Activated naive CD8-positive, alpha-beta T cell treated with anti-CD3 and anti-CD28 coated beads for 36 hours (primary cell): Measurements from ENCODE around the gene PTPRD. TPM values are rescaled to one million over a fixed set of nuclear protein-coding genes. Genes with fewer than 3 reads are reported as not detected.

Source experiments
- DNase-seq: peaks from one replicate; pipeline ENCODE4 v3.0.0; 2021
- H3K27ac Mint-ChIP-seq: one replicate; pipeline ENCODE4 v1.8.0; 2022; ENCODE audit warnings: mild to moderate bottlenecking, moderate library complexity, mixed read lengths
- H3K27me3 Mint-ChIP-seq: one replicate; pipeline ENCODE4 v1.8.0; 2022; ENCODE audit warnings: mild to moderate bottlenecking, mixed read lengths
- H3K36me3 Mint-ChIP-seq: one replicate; pipeline ENCODE4 v1.8.0; 2021; ENCODE audit warnings: mild to moderate bottlenecking, mixed read lengths
- H3K4me1 Mint-ChIP-seq: one replicate; pipeline ENCODE4 v1.8.0; 2021; ENCODE audit warnings: mixed read lengths
- H3K4me3 Mint-ChIP-seq: one replicate; pipeline ENCODE4 v1.8.0; 2022; ENCODE audit warnings: mild to moderate bottlenecking, moderate library complexity, mixed read lengths
- H3K9me3 Mint-ChIP-seq: one replicate; pipeline ENCODE4 v1.8.0; 2022; ENCODE audit warnings: mixed read lengths
- total RNA-seq, 2 experiments: library from RNA; stranded (reverse); gene quantifications; one replicate each; pipeline ENCODE4 v1.2.3, GENCODE V29; 2021

PTPRD gene
- total RNA-seq, 2 experiments from 2014 or later = 0.16 to 0.18 TPM

DNA sequence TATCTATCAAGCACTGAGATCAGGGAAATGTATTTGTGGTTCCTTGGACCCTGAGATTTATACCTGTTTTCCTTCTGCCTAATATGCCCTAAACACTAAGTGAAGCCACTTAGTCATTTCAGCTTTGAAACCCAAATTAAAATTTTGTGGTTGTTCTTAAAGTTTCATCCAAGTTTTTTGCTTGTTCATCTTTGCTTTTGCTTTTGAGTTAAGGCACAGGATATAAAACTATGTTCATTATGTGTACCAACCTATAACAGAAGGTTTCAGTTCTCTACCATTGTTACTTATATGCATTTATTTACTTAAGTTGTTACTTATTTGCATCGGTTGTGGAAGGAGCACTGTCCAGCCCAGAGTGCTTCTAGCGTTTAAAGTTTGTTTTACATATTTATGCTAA, 382.3 kb downstream of the PTPRD start:
- H3K4me1 Mint-ChIP-seq = no peaks in the 10 kb centered on the region
- peaks cover 2% of the 10 kb centered on the region for H3K36me3 Mint-ChIP-seq
- H3K4me3 Mint-ChIP-seq = no peak overlapping the region
- no peak for DNase-seq
- H3K27ac Mint-ChIP-seq = no peak overlapping the region
- H3K9me3 Mint-ChIP-seq = peaks cover 2% of the 10 kb centered on the region
- H3K27me3 Mint-ChIP-seq = no peaks in the 10 kb centered on the region

DNA sequence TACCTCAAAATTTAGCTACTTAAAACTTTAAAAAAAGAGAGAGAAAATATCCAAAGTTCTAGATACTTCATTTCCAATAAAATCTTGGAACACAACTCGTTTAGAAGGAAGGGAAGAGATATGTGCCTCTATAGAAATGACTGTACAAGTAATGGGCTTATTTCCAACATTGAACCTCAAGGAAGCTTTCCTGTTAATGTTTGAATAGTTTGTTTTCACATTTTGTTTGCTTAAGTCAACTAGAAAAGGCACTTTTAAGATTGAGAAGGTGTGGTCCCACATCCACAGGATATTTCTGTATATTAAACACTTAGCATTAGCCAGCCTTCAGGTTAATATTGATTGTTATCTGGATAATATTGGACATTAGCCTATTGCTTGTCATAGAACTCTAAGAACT, 384.7 kb downstream of the PTPRD start:
- Mint-ChIP-seq H3K27me3 (no peaks in the 10 kb centered on the region), H3K4me3 (no peak overlapping the region), H3K27ac (no peak overlapping the region), H3K9me3 (peaks cover 2% of the 10 kb centered on the region), H3K4me1 (no peaks in the 10 kb centered on the region), H3K36me3 (peaks cover 2% of the 10 kb centered on the region)
- DNase-seq = no peak

DNA sequence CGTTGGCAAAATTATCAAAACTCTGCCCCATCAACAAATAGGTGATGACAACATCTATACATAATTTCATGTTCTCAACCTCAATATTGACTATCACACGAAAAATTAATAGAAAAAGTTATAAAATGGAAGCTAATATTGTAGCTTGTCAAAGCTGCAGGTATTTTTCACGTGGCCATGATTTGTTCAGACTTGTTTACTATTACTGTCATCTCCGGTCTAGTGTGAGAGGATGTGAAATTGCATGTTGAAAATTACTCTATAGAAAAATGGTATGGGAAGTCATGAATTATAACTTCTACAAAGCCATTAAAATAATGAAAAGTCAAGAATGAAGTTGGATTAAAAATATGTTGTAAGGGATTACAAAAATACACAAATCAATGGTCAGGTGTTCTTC, 385.8 kb downstream of the PTPRD start:
- DNase-seq = no peak
- H3K4me3 Mint-ChIP-seq = no peak overlapping the region
- H3K27me3 Mint-ChIP-seq = no peaks in the 10 kb centered on the region
- no peaks in the 10 kb centered on the region for H3K4me1 Mint-ChIP-seq
- peaks cover 2% of the 10 kb centered on the region for H3K9me3 Mint-ChIP-seq
- H3K27ac Mint-ChIP-seq = no peak overlapping the region
- H3K36me3 Mint-ChIP-seq = peaks cover 2% of the 10 kb centered on the region

DNA sequence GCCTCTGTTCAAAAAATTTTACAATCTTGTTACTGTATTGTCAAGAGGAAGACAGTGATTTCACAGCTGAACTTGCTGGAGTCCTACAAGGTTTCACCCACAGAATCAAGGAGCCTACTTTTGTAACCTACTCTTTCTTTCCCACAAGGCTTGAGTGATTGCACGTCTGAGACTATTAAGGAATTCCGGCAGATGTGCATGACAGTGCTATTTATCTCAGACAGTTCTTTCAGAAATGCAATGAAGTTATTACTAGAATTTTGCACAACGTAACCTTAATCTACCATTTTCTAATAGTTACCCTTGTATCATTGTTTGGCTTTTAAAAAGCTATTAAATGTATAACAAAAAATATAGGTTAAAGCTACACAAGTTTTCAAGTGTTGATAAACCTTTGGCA, 400.1 kb downstream of the PTPRD start:
- H3K9me3 Mint-ChIP-seq = peaks cover 2% of the 10 kb centered on the region
- no peaks in the 10 kb centered on the region for H3K27me3 Mint-ChIP-seq
- H3K4me1 Mint-ChIP-seq = no peaks in the 10 kb centered on the region
- no peak overlapping the region for H3K4me3 Mint-ChIP-seq
- no peak for DNase-seq
- no peak overlapping the region for H3K27ac Mint-ChIP-seq
- H3K36me3 Mint-ChIP-seq = no peaks in the 10 kb centered on the region

DNA sequence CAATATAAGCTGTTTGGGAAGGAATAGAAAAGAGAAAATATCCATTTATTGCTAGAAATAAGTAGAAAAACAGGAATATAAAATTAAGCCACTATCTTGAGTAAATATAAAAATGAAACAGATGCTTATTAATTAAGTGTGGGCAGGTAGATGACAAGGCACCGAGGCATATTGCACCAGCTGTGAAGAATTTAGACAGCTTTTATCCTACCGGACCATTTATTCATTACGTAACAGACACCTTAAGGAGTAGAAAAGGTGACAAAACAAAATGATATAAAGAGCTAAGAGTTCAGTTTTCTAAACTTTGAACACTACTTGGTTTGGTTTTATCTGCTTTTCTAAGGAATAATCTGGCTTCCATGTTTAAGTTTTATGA, 404.1 kb downstream of the PTPRD start:
- no peak for DNase-seq
- Mint-ChIP-seq H3K4me1 (no peaks in the 10 kb centered on the region), H3K9me3 (peaks cover 2% of the 10 kb centered on the region), H3K36me3 (no peaks in the 10 kb centered on the region), H3K27ac (no peak overlapping the region), H3K4me3 (no peak overlapping the region), H3K27me3 (no peaks in the 10 kb centered on the region)

DNA sequence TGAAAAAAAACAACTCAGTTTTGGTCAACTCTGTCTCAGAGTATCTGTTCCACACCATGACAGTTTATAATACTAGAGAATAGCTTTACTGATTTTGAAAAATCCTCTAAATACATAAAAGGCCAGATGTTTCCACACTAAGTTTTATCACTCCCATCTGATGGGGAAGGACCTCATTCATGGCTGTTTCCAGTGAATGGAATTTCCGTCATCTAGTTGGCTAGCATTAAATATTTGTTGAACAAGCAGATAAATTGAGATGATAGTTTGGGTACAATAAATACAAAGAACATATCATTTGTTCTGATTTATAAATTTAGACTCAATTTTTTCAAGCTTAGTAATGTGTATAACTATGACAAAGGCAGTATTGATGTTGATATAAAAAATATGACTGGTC, 408.5 kb downstream of the PTPRD start:
- Mint-ChIP-seq H3K4me1 (no peaks in the 10 kb centered on the region), H3K27me3 (no peaks in the 10 kb centered on the region), H3K9me3 (no peaks in the 10 kb centered on the region), H3K4me3 (no peak overlapping the region), H3K36me3 (no peaks in the 10 kb centered on the region), H3K27ac (no peak overlapping the region)
- no peak for DNase-seq

DNA sequence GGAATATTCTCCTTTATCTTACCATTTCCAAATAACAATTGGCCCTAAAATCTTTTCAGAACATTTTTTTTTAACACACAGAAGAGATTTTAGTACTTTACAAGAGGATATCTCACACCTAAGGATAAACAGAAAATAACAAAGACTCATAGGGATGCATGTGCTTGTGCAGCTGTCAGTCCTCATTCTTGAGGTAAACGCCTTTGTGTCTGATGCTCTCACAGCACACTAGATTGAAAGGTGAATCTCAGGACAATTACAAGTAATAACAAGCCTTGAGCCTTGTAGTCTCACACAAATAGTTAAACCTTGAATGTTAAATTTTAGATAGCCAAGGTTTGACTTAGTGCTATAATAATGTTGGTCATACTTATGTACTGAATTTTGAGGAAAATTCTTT, 439.2 kb downstream of the PTPRD start:
- Mint-ChIP-seq H3K27ac (no peak overlapping the region), H3K27me3 (no peaks in the 10 kb centered on the region), H3K36me3 (no peaks in the 10 kb centered on the region), H3K4me3 (no peak overlapping the region), H3K4me1 (no peaks in the 10 kb centered on the region), H3K9me3 (no peaks in the 10 kb centered on the region)
- no peak for DNase-seq

DNA sequence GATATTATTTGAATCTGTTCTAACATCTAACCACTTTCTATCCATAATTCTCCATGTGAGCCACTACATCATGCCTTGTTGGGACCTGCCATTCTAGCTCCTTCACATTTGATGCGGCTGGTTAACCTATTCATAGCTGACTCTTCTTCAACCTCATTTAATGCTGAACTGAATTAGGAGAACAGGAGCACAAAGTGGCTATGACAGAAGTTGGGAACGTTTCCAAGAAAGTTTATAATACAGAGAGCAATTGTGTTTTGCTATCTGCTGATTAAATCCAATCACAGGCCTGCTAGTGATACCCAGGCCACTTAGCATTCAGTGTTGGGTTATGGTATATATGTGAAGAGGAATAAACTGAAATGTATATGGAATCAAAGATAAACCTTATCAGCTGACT, 440.3 kb downstream of the PTPRD start:
- no peak overlapping the region for H3K4me3 Mint-ChIP-seq
- no peaks in the 10 kb centered on the region for H3K4me1 Mint-ChIP-seq
- no peaks in the 10 kb centered on the region for H3K27me3 Mint-ChIP-seq
- DNase-seq = no peak
- H3K36me3 Mint-ChIP-seq = no peaks in the 10 kb centered on the region
- no peak overlapping the region for H3K27ac Mint-ChIP-seq
- no peaks in the 10 kb centered on the region for H3K9me3 Mint-ChIP-seq

DNA sequence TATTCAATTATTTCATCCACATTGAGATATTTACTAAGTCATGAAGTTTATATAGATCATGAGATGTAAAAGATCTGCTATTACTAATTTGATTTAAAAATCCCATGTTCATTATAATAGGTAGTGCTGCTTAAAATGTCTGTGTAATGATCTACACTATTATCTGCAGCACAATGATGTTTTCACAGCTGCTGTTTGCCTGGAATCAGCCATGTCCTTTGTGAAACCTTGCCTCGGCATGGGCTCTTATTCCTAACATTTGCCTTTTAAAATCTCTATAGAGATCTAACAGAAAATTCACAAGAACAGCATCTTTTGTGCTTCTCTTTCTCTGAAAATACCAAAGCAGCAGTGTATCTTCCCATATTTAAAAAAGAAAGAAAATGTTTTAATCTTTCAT, 444.6 kb downstream of the PTPRD start:
- no peaks in the 10 kb centered on the region for H3K9me3 Mint-ChIP-seq
- H3K27ac Mint-ChIP-seq = no peak overlapping the region
- no peaks in the 10 kb centered on the region for H3K4me1 Mint-ChIP-seq

DNA sequence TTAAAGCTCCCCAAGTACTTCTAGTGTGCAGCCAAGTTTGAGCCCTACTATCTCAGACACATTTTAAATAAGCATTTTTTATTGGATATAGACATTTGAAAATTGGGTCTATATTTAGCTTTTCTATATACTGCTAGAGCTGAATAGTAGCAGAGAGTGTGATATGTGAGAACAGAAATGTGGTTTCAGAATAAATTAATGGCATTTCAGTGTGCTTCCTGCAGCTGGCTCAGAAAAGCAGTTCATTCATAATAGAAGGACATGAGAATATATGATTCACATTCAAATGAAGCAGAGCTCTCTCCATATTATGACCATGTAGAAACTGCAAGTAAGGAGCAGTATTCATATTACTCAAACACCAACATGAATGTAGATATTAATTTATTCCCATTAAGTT, 464.0 kb downstream of the PTPRD start:
- H3K27ac Mint-ChIP-seq = no peak overlapping the region

More for the DNA sequence above, 444.6 kb downstream of the PTPRD start:
- no peak overlapping the region for H3K4me3 Mint-ChIP-seq
- DNase-seq = no peak
- H3K27me3 Mint-ChIP-seq = no peaks in the 10 kb centered on the region
- H3K36me3 Mint-ChIP-seq = no peaks in the 10 kb centered on the region

DNA sequence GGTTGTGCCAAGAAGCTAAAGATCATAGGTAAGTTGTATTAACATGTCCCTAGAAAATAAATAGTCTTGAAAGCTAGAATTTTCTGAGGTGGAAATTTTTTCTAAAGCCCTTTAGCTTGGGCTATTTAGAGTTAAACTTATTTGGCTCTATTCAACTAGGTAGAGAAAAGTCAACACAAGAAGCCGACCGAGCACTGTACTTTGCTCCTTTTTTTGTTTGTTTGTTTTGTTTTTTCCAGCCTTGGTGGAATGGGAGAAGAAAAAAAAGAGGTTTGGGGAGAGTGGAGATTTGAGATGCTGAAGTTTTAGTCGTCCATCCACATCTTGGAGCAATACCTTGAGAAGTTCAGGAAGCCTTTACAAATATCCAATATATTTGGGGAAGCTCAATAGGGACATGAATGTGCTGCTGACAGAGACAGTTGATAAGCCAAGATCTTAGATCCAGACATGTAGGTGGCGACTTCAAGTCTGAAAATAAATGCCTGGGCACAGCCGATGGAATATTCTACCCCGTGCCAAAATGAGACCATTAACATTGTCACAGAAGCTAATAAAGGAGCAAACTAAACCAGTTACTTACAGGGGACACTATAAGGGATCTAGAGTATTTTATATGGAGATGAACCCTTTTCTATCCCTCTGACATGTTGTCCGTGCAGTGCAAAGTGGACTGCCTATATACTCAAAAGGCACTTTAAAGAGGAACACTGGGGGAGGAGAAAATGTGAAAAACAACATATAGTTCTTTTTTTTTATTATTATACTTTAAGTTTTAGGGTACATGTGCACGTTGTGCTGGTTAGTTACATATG, 466.1 kb downstream of the PTPRD start:
- Mint-ChIP-seq H3K4me1 (no peaks in the 10 kb centered on the region), H3K36me3 (no peaks in the 10 kb centered on the region), H3K9me3 (peaks cover 3% of the 10 kb centered on the region), H3K27me3 (no peaks in the 10 kb centered on the region), H3K27ac (no peak overlapping the region), H3K4me3 (no peak overlapping the region)
- no peak for DNase-seq

More for the DNA sequence above, 464.0 kb downstream of the PTPRD start:
- H3K4me1 Mint-ChIP-seq = no peaks in the 10 kb centered on the region
- DNase-seq = no peak
- no peaks in the 10 kb centered on the region for H3K27me3 Mint-ChIP-seq
- peaks cover 6% of the 10 kb centered on the region for H3K9me3 Mint-ChIP-seq
- no peak overlapping the region for H3K4me3 Mint-ChIP-seq
- no peaks in the 10 kb centered on the region for H3K36me3 Mint-ChIP-seq

DNA sequence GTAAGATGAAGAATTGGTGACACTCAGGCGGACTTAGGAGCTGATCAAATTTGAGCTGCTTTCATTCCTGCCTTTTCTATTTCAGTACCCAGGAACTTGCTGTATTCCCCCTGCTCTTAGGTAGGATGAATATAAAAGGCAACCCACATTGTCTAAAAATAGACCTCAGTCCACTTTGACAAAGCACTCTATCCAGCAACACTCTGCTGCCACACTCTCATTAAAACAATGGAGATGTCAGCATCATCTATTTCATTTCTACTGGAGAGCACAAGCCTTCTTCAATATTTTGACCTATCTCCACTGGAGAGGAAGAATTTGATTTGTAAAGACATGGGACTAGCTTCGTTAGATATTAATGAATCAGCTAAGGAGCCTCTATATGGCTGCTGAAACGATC, 468.4 kb downstream of the PTPRD start:
- peaks cover 2% of the 10 kb centered on the region for H3K9me3 Mint-ChIP-seq
- H3K36me3 Mint-ChIP-seq = no peaks in the 10 kb centered on the region
- no peak overlapping the region for H3K27ac Mint-ChIP-seq
- DNase-seq = no peak
- no peak overlapping the region for H3K4me3 Mint-ChIP-seq
- H3K4me1 Mint-ChIP-seq = no peaks in the 10 kb centered on the region
- H3K27me3 Mint-ChIP-seq = no peaks in the 10 kb centered on the region

DNA sequence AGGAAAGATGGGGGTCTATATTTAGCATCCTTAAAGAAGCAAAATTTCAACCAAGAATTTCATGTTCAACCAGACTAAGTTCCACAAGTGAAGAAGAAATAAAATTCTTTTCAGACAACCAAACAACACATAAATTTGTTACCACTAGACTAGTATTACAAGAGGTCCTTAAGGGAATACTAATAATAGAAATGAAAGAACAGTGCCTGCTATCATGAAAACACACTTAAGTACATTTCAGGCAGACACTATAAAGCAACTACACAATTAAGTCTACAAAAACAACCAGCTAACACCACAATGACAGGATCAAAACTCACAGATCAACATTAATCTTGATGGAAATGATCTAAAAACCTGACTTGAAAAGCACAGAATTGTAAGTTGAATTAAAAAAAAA, 477.2 kb downstream of the PTPRD start:
- H3K36me3 Mint-ChIP-seq = no peaks in the 10 kb centered on the region

DNA sequence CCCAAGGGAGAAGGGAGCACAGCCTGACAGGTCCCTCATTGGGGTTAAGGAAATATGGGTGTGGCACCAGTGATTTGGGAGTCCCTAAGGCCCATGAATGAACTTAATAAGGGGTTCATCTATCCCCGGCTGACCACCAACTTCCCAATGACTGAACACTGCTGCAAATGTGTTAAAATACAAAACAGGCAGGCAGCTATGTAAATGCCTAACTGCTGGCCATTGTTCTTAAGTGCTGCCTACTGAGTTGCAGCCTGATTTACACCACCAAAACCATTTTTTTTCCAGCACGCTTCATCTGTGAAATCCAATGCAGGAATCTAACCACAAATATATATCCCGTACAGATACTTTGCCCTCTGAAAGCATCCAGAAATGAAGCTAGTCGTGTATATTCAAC, 478.5 kb downstream of the PTPRD start:
- Mint-ChIP-seq H3K4me1 (no peaks in the 10 kb centered on the region), H3K36me3 (no peaks in the 10 kb centered on the region), H3K27ac (no peak overlapping the region), H3K9me3 (peaks cover 8% of the 10 kb centered on the region), H3K4me3 (no peak overlapping the region), H3K27me3 (no peaks in the 10 kb centered on the region)
- no peak for DNase-seq

More for the DNA sequence above, 477.2 kb downstream of the PTPRD start:
- Mint-ChIP-seq H3K9me3 (peaks cover 8% of the 10 kb centered on the region), H3K4me1 (no peaks in the 10 kb centered on the region), H3K4me3 (no peak overlapping the region), H3K27ac (no peak overlapping the region), H3K27me3 (no peaks in the 10 kb centered on the region)
- no peak for DNase-seq

DNA sequence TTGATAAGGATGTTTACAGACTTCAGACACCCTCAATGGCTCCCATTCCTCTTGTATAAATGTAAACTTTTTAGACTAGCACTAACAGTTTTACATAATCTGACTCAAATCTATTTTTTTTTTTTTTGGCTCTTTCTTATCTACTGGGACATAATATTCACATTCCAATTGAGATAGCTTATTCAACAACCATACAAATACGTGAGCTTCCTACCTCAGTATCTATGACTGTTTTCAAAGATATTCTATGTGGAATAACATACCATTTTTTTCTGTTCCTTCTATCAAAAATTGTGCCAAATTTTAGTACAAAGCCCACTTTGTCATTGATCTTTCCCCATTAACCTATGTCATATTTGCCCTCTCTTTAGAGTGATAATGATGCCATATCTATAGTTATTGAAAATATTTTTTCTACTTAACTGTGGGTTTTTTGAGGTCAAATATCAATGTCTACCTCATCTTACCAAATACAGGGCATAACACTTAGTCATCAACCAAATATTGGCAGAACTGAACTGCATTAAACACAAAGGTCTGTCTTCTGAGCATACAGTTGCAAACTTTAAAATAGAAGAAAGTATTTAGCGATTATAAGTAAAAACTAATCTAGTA, 482.6 kb downstream of the PTPRD start:
- no peak overlapping the region for H3K27ac Mint-ChIP-seq
- H3K4me1 Mint-ChIP-seq = no peaks in the 10 kb centered on the region
- H3K27me3 Mint-ChIP-seq = no peaks in the 10 kb centered on the region
- no peaks in the 10 kb centered on the region for H3K36me3 Mint-ChIP-seq
- no peak overlapping the region for H3K4me3 Mint-ChIP-seq
- H3K9me3 Mint-ChIP-seq = peaks cover 4% of the 10 kb centered on the region
- no peak for DNase-seq

DNA sequence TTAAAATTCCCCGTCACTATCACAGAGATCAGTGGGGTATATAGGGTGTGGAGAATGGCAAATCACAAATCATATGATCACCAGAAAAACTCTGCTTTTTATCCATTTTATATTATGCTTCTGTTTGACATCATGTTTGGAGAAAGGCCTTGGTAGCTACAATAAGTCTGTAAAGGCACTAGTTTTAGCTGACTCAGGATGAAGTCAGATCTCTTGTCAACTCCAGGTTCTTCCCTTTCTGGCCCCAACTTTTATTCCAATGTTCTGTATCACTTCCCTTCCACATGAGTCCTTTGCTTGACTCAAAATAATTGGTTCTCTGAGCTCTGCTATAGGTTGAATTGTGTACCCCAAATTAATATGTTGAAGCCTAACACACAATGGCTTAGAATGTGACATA, 484.9 kb downstream of the PTPRD start:
- Mint-ChIP-seq H3K4me1 (no peaks in the 10 kb centered on the region), H3K4me3 (no peak overlapping the region), H3K9me3 (peaks cover 4% of the 10 kb centered on the region), H3K36me3 (no peaks in the 10 kb centered on the region), H3K27me3 (no peaks in the 10 kb centered on the region), H3K27ac (no peak overlapping the region)
- no peak for DNase-seq
